H7 (cell line): ENCODE measurements around the gene EMP3. TPM values are rescaled to one million over a fixed set of nuclear protein-coding genes. Genes with fewer than 3 reads are reported as not detected.
"Not testable (repeated sequence)": the region's sequence is repeated elsewhere in the genome, so short reads cannot be mapped to it uniquely, and the experiment has no call there.

ENCODE experiments used
- DNase-seq: peaks from one replicate; pipeline ENCODE4 v3.0.0; 2012
- H3K27me3 ChIP-seq: 2 replicates; pipeline ENCODE4 v1.6.0; 2011; ENCODE audit warnings: mild to moderate bottlenecking, low read length; ENCODE audit not compliant: control insufficient read depth, insufficient read depth
- H3K36me3 ChIP-seq: replicated peaks from 2 replicates; pipeline ENCODE4 v1.5.1; 2011; ENCODE audit warnings: low read length; ENCODE audit not compliant: control insufficient read depth, insufficient read depth
- H3K4me3 ChIP-seq: 2 replicates; pipeline ENCODE4 v1.5.1; 2011; ENCODE audit warnings: low read depth, mild to moderate bottlenecking, control low read depth, low read length, moderate library complexity; ENCODE audit not compliant: insufficient read depth
- total RNA-seq: library from RNA; depleted of rRNA; stranded (reverse); fragments of >200 nt; shearing (Covaris generic); gene quantifications from 2 replicates; pipeline ENCODE4 v1.2.3, GENCODE V29; 2014; rRNA removed

Gene EMP3
- total RNA-seq, 1 experiment from 2014 or later: 57.5 TPM

DNA sequence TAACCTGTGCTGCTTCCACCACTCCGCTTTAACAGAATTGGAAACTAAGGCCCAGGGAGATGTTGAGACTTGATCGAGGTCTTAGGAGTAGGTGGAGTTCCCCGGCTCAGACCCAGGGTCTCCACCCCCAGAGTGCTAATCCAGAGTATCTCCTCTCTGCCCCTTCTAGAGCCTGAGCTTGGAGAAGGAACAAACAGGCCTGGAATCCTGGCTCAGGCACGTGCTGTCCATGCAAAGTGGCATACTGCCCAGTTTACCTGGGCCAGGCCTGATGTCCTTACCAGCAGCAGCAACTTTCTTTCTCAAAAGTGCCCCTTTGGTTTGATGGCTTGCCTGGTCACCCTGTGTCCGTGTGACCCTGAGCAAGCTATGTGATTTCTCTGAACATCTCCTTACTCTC is 42.5 kb downstream of the EMP3 start:
- Histone ChIP-seq H3K4me3 (no peak overlapping the region), H3K27me3 (no peaks in the 10 kb centered on the region; the same call in 1 of the 2 replicates), H3K36me3 (no peaks in the 10 kb centered on the region)
- DNase-seq: no peak

DNA sequence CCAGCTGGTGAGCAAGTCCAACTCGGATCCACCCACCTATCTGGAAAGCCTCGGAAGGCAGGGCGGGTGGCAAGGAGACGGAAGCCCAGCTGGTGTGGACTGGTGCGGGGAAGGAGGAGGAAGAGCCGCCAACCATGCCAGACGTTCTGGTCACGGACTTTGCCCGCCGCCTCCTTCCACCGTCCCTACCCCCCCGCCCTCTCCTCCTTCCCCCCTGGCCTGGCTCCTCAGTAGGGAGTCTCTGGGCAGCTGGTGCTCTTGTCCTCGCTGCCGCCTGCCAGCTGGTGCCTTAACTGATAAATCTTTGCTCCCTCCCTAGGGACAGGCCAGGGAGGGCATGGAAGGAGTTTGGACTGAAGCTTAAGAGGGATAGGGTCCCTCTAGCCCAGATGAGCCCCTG is 43.6 kb downstream of the EMP3 start:
- Histone ChIP-seq H3K36me3 (no peaks in the 10 kb centered on the region), H3K4me3 (no peak overlapping the region)

DNA sequence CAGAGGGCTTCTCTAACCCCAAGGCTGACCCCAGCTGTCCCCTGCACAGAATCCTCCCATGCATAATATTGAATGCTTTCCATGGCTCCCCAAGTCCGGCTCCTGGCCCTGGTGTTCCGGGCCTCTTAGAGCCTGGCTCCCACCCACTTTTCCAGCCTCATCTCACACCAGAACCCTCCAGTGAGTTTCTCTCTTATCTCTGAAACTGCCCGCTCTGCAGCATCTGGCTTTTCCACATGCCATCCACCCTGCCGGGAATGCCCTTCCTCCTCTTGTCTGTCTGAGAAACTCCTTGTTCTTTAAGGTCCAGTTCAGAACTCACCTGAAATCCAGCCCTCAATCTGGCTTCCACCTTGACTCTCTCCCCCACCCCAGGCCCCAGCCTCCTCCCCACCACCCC is 45.6 kb downstream of the EMP3 start:
- no peaks in the 10 kb centered on the region for H3K27me3 ChIP-seq
- no peaks in the 10 kb centered on the region for H3K36me3 ChIP-seq
- no peak overlapping the region for H3K4me3 ChIP-seq
- DNase-seq: no peak

More for the DNA sequence above, 43.6 kb downstream of the EMP3 start:
- no peaks in the 10 kb centered on the region; the same call in 1 of the 2 replicates for H3K27me3 ChIP-seq
- DNase-seq: no peak

DNA sequence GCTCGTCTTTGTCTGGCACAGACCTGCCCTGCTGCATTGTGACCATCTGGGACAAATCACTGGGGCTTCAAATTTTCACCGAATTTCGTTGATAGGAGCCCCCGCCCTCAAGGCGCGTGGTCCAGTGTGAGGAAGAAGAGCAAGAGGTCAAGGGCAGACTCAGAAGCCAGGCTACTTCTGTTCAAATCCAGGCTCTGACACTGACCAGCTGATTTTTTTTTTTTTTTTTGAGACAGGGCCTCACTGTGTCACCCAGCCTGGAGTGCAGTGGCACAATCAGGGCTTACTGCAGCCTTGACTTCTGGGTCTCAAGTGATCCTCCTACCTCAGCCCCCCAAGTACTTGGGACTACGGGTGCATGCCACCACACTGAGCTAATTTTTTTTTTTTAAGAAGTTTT is 46.0 kb downstream of the EMP3 start:
- Histone ChIP-seq H3K27me3 (no peaks in the 10 kb centered on the region), H3K4me3 (no peak overlapping the region), H3K36me3 (no peaks in the 10 kb centered on the region)
- DNase-seq: no peak

DNA sequence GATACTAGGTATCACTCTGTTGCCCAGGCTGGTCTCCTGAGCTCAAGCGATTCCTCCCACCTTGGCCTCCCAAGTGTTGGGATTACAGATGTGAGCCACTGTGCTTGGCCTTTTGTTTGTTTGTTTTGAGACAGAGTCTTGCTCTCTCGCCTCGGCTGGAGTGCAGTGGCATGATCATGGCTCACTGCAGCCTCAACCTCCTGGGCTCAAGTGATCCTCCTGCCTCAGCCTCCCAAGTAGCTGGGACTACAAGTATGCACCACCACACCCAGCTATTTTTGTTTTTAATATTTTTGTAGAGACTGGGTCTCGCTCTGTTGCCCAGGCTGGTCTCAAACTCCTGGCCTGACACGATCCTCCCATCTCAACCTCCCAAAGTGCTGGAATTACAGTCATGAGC is 46.4 kb downstream of the EMP3 start:
- not testable (repeated sequence) for H3K27me3 ChIP-seq, DNase-seq, H3K36me3 ChIP-seq, H3K4me3 ChIP-seq

DNA sequence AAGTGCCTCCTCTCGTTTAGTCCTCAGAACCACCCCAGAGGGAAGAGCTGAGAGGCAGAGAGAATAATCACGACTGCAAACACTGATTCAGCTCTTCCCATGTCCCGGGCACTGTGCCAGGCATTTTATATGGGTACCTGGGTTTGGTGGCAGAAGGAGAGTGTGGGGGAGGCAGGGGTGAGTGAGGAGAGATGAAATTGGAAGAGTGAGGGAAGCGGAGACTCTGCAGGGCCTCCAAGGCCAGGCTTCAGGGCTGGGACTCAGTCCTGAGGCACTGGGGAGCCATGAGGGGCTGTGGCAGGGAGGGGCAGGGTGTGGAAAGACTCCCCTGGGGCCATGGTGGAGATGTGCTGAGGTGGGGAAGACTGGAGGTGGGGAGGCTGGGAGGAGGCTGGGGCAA is 47.6 kb downstream of the EMP3 start:
- DNase-seq: no peak
- Histone ChIP-seq H3K4me3 (no peak overlapping the region), H3K36me3 (no peaks in the 10 kb centered on the region), H3K27me3 (no peaks in the 10 kb centered on the region)

DNA sequence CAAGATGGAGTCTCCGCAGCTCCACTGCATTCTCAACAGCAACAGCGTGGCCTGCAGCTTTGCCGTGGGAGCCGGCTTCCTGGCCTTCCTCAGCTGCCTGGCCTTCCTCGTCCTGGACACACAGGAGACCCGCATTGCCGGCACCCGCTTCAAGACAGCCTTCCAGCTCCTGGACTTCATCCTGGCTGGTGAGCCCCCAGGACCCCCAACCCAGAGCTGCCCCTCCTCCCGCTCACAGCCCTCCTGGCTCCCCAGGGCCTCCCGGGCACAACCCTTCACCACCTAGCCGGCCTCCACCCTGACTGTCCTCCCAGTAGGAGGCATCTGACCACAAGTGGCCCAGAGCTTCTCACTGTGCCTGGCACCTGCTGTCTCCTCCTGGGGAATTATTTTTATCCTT is 48.2 kb downstream of the EMP3 start:
- Histone ChIP-seq H3K4me3 (no peak overlapping the region), H3K27me3 (no peaks in the 10 kb centered on the region), H3K36me3 (no peaks in the 10 kb centered on the region)
- DNase-seq: no peak

DNA sequence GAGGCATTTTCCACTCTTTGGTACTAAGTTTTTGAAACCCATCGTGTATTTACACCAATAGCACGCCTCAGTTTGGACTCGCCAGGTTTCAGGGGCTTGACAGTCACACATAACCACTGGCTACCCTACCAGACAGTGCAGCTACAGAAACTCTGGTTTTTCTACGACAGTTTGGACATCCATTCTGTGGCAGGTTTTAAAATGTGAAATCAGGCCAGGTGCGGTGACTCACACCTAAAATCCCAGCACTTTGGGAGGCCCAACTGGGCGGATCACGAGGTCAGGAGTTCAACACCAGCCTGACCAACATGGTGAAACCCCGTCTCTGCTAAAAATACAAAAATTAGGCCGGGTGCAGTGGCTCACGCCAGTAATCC is 52.8 kb downstream of the EMP3 start:
- H3K27me3 ChIP-seq: no peaks in the 10 kb centered on the region

DNA sequence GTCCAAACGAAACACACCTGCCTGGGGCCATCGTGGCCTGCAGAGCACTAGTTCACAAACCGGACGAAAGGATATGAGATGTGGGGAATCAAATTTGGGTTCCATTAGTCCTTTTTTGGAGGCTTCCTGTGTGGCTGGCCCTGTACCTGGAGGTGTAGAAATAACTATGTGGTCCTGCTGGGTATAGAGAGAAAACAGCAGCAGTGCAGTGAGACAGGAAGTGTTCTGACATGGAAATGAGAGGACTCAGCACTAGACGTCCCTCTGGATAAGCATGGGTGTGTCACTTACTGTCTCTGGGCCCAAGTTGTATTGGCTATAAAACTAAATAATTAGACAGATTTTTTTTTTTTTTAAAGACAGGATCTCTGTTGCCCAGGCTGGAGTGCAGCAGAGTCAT is 53.7 kb downstream of the EMP3 start:
- H3K36me3 ChIP-seq: peaks cover 10% of the 10 kb centered on the region
- no peak for DNase-seq
- H3K4me3 ChIP-seq: no peak overlapping the region
- no peaks in the 10 kb centered on the region for H3K27me3 ChIP-seq

More for the DNA sequence above, 52.8 kb downstream of the EMP3 start:
- H3K4me3 ChIP-seq: no peak overlapping the region
- H3K36me3 ChIP-seq: peaks cover 4% of the 10 kb centered on the region
- DNase-seq: no peak

Other genes starting within 250 kb of the EMP3 start
- gene PLA2G4C, start 214.7 kb upstream of the EMP3 start, total RNA-seq: not detected in 2 replicates
- gene LIG1, start 155.2 kb upstream of the EMP3 start, total RNA-seq: 90.7 and 100 TPM in 2 replicates
- 1.7 and 3.0 TPM in 2 replicates for gene ZSWIM9, start 154.9 kb upstream of the EMP3 start, total RNA-seq
- 0.55 and 1.1 TPM in 2 replicates for gene CARD8, start 69.6 kb upstream of the EMP3 start, total RNA-seq
- 12.8 and 17.9 TPM in 2 replicates for gene ZNF114, start 55.5 kb upstream of the EMP3 start, total RNA-seq
- gene TMEM143, start 38.4 kb downstream of the EMP3 start, total RNA-seq: 11.5 and 17.4 TPM in 2 replicates
- gene SYNGR4, start 38.8 kb downstream of the EMP3 start, total RNA-seq: not detected in 2 replicates
- gene KDELR1, start 66.0 kb downstream of the EMP3 start, total RNA-seq: 110 and 111 TPM in 2 replicates
- gene GRIN2D, start 68.1 kb downstream of the EMP3 start, total RNA-seq: 4.4 and 4.8 TPM in 2 replicates
- gene GRWD1, start 120.4 kb downstream of the EMP3 start, total RNA-seq: 80.6 and 97.8 TPM in 2 replicates
- 0.21 and 0.70 TPM in 2 replicates for gene KCNJ14, start 130.0 kb downstream of the EMP3 start, total RNA-seq
- gene CYTH2, start 143.8 kb downstream of the EMP3 start, total RNA-seq: 42.9 and 51.3 TPM in 2 replicates
- gene LMTK3, start 186.3 kb downstream of the EMP3 start, total RNA-seq: 3.0 and 3.6 TPM in 2 replicates
- 1.8 and 2.8 TPM in 2 replicates for gene SULT2B1, start 226.6 kb downstream of the EMP3 start, total RNA-seq